HCT116 (cell line): ENCODE results near the gene MAGEA10. TPM values are rescaled to one million over a fixed set of nuclear protein-coding genes. Genes with fewer than 3 reads are reported as not detected.

Source experiments
- ATAC-seq: fragments of 200-7000 bp; cut with Tn5 transposase; 2 replicates; pipeline ENCODE4 v1.9.1; 2020; ENCODE audit warnings: mild to moderate bottlenecking, moderate library complexity
- BruUV-seq: library from RNA; stranded (reverse); fragments of 400-500 nt; replicated peaks from 2 replicates; lab custom pipeline; 2021; lab: Mats Ljungman, UMichigan
- CTCF ChIA-PET: fragments of 300-600 bp; sonication (Branson Sonifier 250); formaldehyde crosslinking; loops from one replicate; lab custom pipeline; 2021; ENCODE audit warnings: antibody characterized with exemption; lab: Charles Lee
- POLR2A ChIA-PET: fragments of 300-600, 350-600 bp; sonication (Branson Sonifier 250); formaldehyde crosslinking; loops from one replicate; lab custom pipeline; 2021; ENCODE audit warnings: antibody characterized with exemption; lab: Charles Lee
- RAD21 ChIA-PET, 2 experiments: fragments of 300-600 bp; sonication (Branson Sonifier 250); formaldehyde crosslinking; loops; one replicate each; lab custom pipeline; 2023; ENCODE audit warnings: low total read pairs in 2 of 2; ENCODE audit not compliant: uncharacterized antibody in 2 of 2, unreplicated experiment in 2 of 2, low non-redundant PET in 1 of 2; lab: Charles Lee
- DNase-seq: peaks from one replicate; pipeline ENCODE4 v3.0.0-alpha.2; 2010; ENCODE audit warnings: low read depth, low spot score
- H2AFZ ChIP-seq: fragments of 200-600 bp; shearing (Covaris generic), sonication (generic); 2 replicates; pipeline ENCODE4 v1.6.1; 2017; ENCODE audit warnings: low read depth, mixed run types, mixed read lengths, antibody characterized with exemption, low read length; ENCODE audit not compliant: poor library complexity, severe bottlenecking
- H3K27ac ChIP-seq: 2 replicates; pipeline ENCODE4 v1.5.1; 2012; ENCODE audit warnings: low read depth, low read length
- H3K27me3 ChIP-seq: fragments of 200-600 bp; sonication (generic); 2 replicates; pipeline ENCODE4 v1.6.1; 2016; ENCODE audit warnings: mixed run types, low read length, mixed read lengths; ENCODE audit not compliant: insufficient read depth
- H3K36me3 ChIP-seq, 2 experiments: fragments of 200-500 bp in 1 of 2; fragments of 200-600 bp in 1 of 2; sonication (Bioruptor generic) in 1 of 2; sonication (generic) in 1 of 2; 2 replicates each; pipeline versions ENCODE4 v1.5.1 to v1.6.1; 2014 to 2016; ENCODE audit warnings: low read length in 2 of 2, inconsistent platforms in 1 of 2, mixed read lengths in 1 of 2, mixed run types in 1 of 2; ENCODE audit not compliant: insufficient read depth in 2 of 2, control insufficient read depth in 1 of 2
- H3K4me1 ChIP-seq, 2 experiments: fragments of 200-600 bp in 1 of 2; sonication (generic) in 1 of 2; 2 replicates each; pipeline versions ENCODE4 v1.5.1 to v1.6.1; 2012 to 2017; ENCODE audit warnings: low read length in 2 of 2, inconsistent platforms in 1 of 2, mild to moderate bottlenecking in 1 of 2, mixed read lengths in 1 of 2, mixed run types in 1 of 2, moderate library complexity in 1 of 2; ENCODE audit not compliant: insufficient read depth in 2 of 2, control insufficient read depth in 1 of 2
- H3K4me2 ChIP-seq: fragments of 200-600 bp; sonication (generic); 2 replicates; pipeline ENCODE4 v1.6.1; 2017; ENCODE audit warnings: mixed run types, low read length, mixed read lengths
- H3K4me3 ChIP-seq, 2 experiments: fragments of 200-600 bp in 1 of 2; sonication (generic) in 1 of 2; replicated peaks in 1 of 2; 2 replicates each; pipeline ENCODE4 v1.5.1; 2011 to 2016; ENCODE audit warnings: low read length in 2 of 2, control low read depth in 1 of 2, low read depth in 1 of 2, mild to moderate bottlenecking in 1 of 2, mixed read lengths in 1 of 2, mixed run types in 1 of 2
- H3K79me2 ChIP-seq: fragments of 200-600 bp; sonication (generic); 2 replicates; pipeline ENCODE4 v1.6.1; 2017; ENCODE audit warnings: mild to moderate bottlenecking, mixed run types, low read length, moderate library complexity, mixed read lengths; ENCODE audit not compliant: insufficient read depth
- H3K9ac ChIP-seq: fragments of 200-600 bp; sonication (generic); 2 replicates; pipeline ENCODE4 v1.6.1; 2016; ENCODE audit warnings: low read length, mixed read lengths
- H3K9me2 ChIP-seq: fragments of 200-600 bp; sonication (generic), shearing (Covaris generic); 2 replicates; pipeline ENCODE4 v1.6.1; 2017; ENCODE audit warnings: mixed run types, mild to moderate bottlenecking, moderate library complexity; ENCODE audit not compliant: insufficient read depth
- H3K9me3 ChIP-seq, 2 experiments: fragments of 200-500 bp in 1 of 2; fragments of 200-600 bp in 1 of 2; sonication (Bioruptor generic) in 1 of 2; sonication (generic) in 1 of 2; 2 replicates each; pipeline ENCODE4 v1.6.1; 2014 to 2017; ENCODE audit warnings: low read length in 2 of 2, mixed read lengths in 2 of 2, inconsistent platforms in 1 of 2, low read depth in 1 of 2, mild to moderate bottlenecking in 1 of 2, mixed run types in 1 of 2, moderate library complexity in 1 of 2; ENCODE audit not compliant: control insufficient read depth in 1 of 2, insufficient read depth in 1 of 2
- H4K20me1 ChIP-seq: fragments of 200-600 bp; sonication (generic), shearing (Covaris generic); 2 replicates; pipeline ENCODE4 v1.6.1; 2017; ENCODE audit warnings: mixed run types, mild to moderate bottlenecking, moderate library complexity; ENCODE audit not compliant: insufficient read depth
- CBX3 ChIP-seq: IDR thresholded peaks from 2 replicates; pipeline ENCODE4 v1.6.1; 2012; ENCODE audit warnings: low read depth
- CEBPB ChIP-seq: IDR thresholded peaks from 2 replicates; pipeline ENCODE4 v1.6.1; 2012; ENCODE audit warnings: low read depth
- ELF1 ChIP-seq: IDR thresholded peaks from 2 replicates; pipeline ENCODE4 v1.6.1; 2012; ENCODE audit warnings: low read depth, borderline replicate concordance
- EZH2phosphoT487 ChIP-seq: fragments of 200-600 bp; IDR thresholded peaks from 2 replicates; pipeline ENCODE4 v1.6.1; 2018; ENCODE audit warnings: antibody characterized with exemption, borderline replicate concordance
- JUND ChIP-seq: IDR thresholded peaks from 2 replicates; pipeline ENCODE4 v1.6.1; 2012
- MAX ChIP-seq: IDR thresholded peaks from 2 replicates; pipeline ENCODE4 v1.6.1; 2012
- POLR2AphosphoS5 ChIP-seq: IDR thresholded peaks from 2 replicates; pipeline ENCODE4 v1.6.1; 2011; ENCODE audit warnings: mild to moderate bottlenecking, low read depth, low read length, moderate library complexity
- RAD21 ChIP-seq: IDR thresholded peaks from 2 replicates; pipeline ENCODE4 v1.6.1; 2012; ENCODE audit warnings: low read depth, mild to moderate bottlenecking
- TCF7L2 ChIP-seq: IDR thresholded peaks from 2 replicates; pipeline ENCODE4 v1.7.0; 2011; ENCODE audit warnings: borderline replicate concordance, inconsistent platforms; ENCODE audit not compliant: insufficient read depth, insufficient read length; ENCODE audit errors: extremely low read depth
- YY1 ChIP-seq: IDR thresholded peaks from 2 replicates; pipeline ENCODE4 v1.6.1; 2011; ENCODE audit warnings: low read length, low read depth, moderate library complexity, mild to moderate bottlenecking; ENCODE audit not compliant: insufficient replicate concordance; ENCODE audit errors: extremely low read depth
- ZBTB33 ChIP-seq: IDR thresholded peaks from 2 replicates; pipeline ENCODE4 v1.6.1; 2011; ENCODE audit warnings: mild to moderate bottlenecking, low read length, moderate library complexity; ENCODE audit not compliant: insufficient replicate concordance; ENCODE audit errors: extremely low read depth
- ZNF274 ChIP-seq: fragments of 200-500 bp; sonication (Bioruptor generic); IDR thresholded peaks from 2 replicates; pipeline ENCODE4 v1.6.1; 2014; ENCODE audit warnings: mild to moderate bottlenecking, low read depth, low read length, inconsistent platforms
- intact Hi-C: fragments of 100-400 bp; cut with micrococcal nuclease; formaldehyde crosslinking; loops from 2 replicates; pipeline ENCODE4 v1.10.0; 2022
- total RNA-seq: library from RNA; stranded (reverse); gene quantifications from one replicate; pipeline ENCODE4 v1.2.1, GENCODE V29; 2021; ENCODE audit not compliant: unreplicated experiment
- TF ChIP-seq, protein P1 (sequence below), 3 experiments: fragments of 200-600 bp in 1 of 3; sonication (generic) in 1 of 3; IDR thresholded peaks in 2 of 3; conservative IDR thresholded peaks in 1 of 3; 2 replicates each; pipeline ENCODE4 v1.5.1; 2012 to 2017; ENCODE audit warnings: low read depth in 2 of 3, low read length in 2 of 3, antibody characterized with exemption in 1 of 3, borderline replicate concordance in 1 of 3, control low read depth in 1 of 3, mild to moderate bottlenecking in 1 of 3, mixed read lengths in 1 of 3, mixed run types in 1 of 3, moderate library complexity in 1 of 3; ENCODE audit not compliant: insufficient read depth in 1 of 3

MAGEA10 gene
- total RNA-seq, 1 experiment from 2014 or later, result not detected

- intact Hi-C loops, result no loop called here
- no peaks in the 10 kb centered on the region for H3K9me3 ChIP-seq
- no peaks in the 10 kb centered on the region for H3K79me2 ChIP-seq
- no peaks in the 10 kb centered on the region for H3K9me2 ChIP-seq
- no peaks in the 10 kb centered on the region for H3K27me3 ChIP-seq
- H3K27ac ChIP-seq, result no peak overlapping the region
- BruUV-seq, result no TSS peak
- H3K36me3 ChIP-seq, result no peaks in the 10 kb centered on the region
- no peaks in the 10 kb centered on the region for H3K4me1 ChIP-seq
- POLR2A ChIA-PET, result no interaction called here
- no peaks in the 10 kb centered on the region for H4K20me1 ChIP-seq
- TF ChIP-seq YY1, result no peak
- no peak for TF ChIP-seq MAX
- no peak for TF ChIP-seq POLR2AphosphoS5
- TF ChIP-seq, protein P1, sequence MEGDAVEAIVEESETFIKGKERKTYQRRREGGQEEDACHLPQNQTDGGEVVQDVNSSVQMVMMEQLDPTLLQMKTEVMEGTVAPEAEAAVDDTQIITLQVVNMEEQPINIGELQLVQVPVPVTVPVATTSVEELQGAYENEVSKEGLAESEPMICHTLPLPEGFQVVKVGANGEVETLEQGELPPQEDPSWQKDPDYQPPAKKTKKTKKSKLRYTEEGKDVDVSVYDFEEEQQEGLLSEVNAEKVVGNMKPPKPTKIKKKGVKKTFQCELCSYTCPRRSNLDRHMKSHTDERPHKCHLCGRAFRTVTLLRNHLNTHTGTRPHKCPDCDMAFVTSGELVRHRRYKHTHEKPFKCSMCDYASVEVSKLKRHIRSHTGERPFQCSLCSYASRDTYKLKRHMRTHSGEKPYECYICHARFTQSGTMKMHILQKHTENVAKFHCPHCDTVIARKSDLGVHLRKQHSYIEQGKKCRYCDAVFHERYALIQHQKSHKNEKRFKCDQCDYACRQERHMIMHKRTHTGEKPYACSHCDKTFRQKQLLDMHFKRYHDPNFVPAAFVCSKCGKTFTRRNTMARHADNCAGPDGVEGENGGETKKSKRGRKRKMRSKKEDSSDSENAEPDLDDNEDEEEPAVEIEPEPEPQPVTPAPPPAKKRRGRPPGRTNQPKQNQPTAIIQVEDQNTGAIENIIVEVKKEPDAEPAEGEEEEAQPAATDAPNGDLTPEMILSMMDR (IDR thresholded peaks at IDR 0.05 in 2 of 3, conservative IDR thresholded peaks at IDR 0.05 in 1 of 3; ENCODE audit: borderline replicate concordance in 1 of 3, insufficient read depth in 1 of 3, low read depth in 2 of 3, low read length in 2 of 3), result no peak
- TF ChIP-seq TCF7L2, result no peak
- TF ChIP-seq ELF1, result no peak
- TF ChIP-seq CEBPB, result no peak
- TF ChIP-seq ZNF274, result no peak
- no peak for TF ChIP-seq JUND
- no peak for TF ChIP-seq RAD21
- TF ChIP-seq EZH2phosphoT487, result no peak
- no peak for TF ChIP-seq ZBTB33
- TF ChIP-seq CBX3, result no peak
- TF ChIP-seq, all 23 proteins: peak for 0
- no peak overlapping the region for H3K4me2 ChIP-seq
- ATAC-seq (no peak), DNase-seq (no peak)
- H3K9ac ChIP-seq, result no peak overlapping the region
- ChIA-PET CTCF (no interaction called here), RAD21 (no interaction called here)
- no peak overlapping the region for H2AFZ ChIP-seq
- H3K4me3 ChIP-seq, result no peak overlapping the region
Observed at GRCh38 chrX:152108527-152108926, 29.9 kb downstream of the MAGEA10 start.
